Smooth muscle cell (in vitro differentiated cells): ENCODE measurements around the gene MARCHF3. TPM values are rescaled to one million over a fixed set of nuclear protein-coding genes. Genes with fewer than 3 reads are reported as not detected.

ENCODE experiments used
- DNase-seq: peaks from one replicate; lab custom pipeline; 2025; ENCODE audit not compliant: unreplicated experiment; lab: John Stamatoyannopoulos, UW
- H2AFZ ChIP-seq: fragments of 200-600 bp; sonication (generic); 2 replicates; pipeline ENCODE4 v1.6.0; 2016; ENCODE audit warnings: antibody characterized with exemption, low read depth, mild to moderate bottlenecking
- H3F3A ChIP-seq: fragments of 200-600 bp; sonication (generic); 2 replicates; pipeline ENCODE4 v1.6.0; 2017; ENCODE audit warnings: antibody characterized with exemption, low read depth
- H3K27ac ChIP-seq: fragments of 200-600 bp; sonication (generic); 2 replicates; pipeline ENCODE4 v1.5.1; 2016; ENCODE audit warnings: low read depth, mild to moderate bottlenecking
- H3K27me3 ChIP-seq: fragments of 200-600 bp; sonication (generic); 2 replicates; pipeline ENCODE4 v1.6.1; 2016; ENCODE audit warnings: low read depth, mild to moderate bottlenecking
- H3K36me3 ChIP-seq: fragments of 200-600 bp; sonication (generic); 2 replicates; pipeline ENCODE4 v1.5.1; 2016; ENCODE audit warnings: low read depth
- H3K4me1 ChIP-seq: fragments of 200-600 bp; sonication (generic); 2 replicates; pipeline ENCODE4 v1.5.1; 2016; ENCODE audit warnings: low read depth
- H3K4me2 ChIP-seq: fragments of 200-600 bp; sonication (generic); 2 replicates; pipeline ENCODE4 v1.6.0; 2016; ENCODE audit warnings: mild to moderate bottlenecking
- H3K4me3 ChIP-seq: fragments of 200-600 bp; sonication (generic); 2 replicates; pipeline ENCODE4 v1.5.1; 2016; ENCODE audit warnings: mild to moderate bottlenecking
- H3K79me2 ChIP-seq: fragments of 200-600 bp; sonication (generic); 2 replicates; pipeline ENCODE4 v1.6.0; 2016; ENCODE audit warnings: low read depth, mild to moderate bottlenecking
- H3K9ac ChIP-seq: fragments of 200-600 bp; sonication (generic); 2 replicates; pipeline ENCODE4 v1.6.0; 2016; ENCODE audit warnings: low read depth
- H3K9me3 ChIP-seq: fragments of 200-600 bp; sonication (generic); replicated peaks from 2 replicates; pipeline ENCODE4 v1.5.1; 2016; ENCODE audit warnings: low read depth
- H4K20me1 ChIP-seq: fragments of 200-600 bp; sonication (generic); 2 replicates; pipeline ENCODE4 v1.6.0; 2016; ENCODE audit warnings: low read depth
- CTCF ChIP-seq: fragments of 200-600 bp; sonication (generic); IDR thresholded peaks from 2 replicates; pipeline ENCODE4 v1.5.1; 2017; ENCODE audit warnings: borderline replicate concordance, mild to moderate bottlenecking, antibody characterized with exemption; ENCODE audit not compliant: insufficient read depth, poor library complexity, severe bottlenecking
- WGBS: methylation state at CpG from one replicate; pipeline ENCODE4 v1.1.7; 2016; ENCODE audit warnings: low lambda C conversion rate; 5-methylcytosine and 5-hydroxymethylcytosine counted together
- polyA plus RNA-seq: library from polyadenylated mRNA; unstranded; fragments of >200 nt; fragmentation: Nextera tagmentation; extraction: Ambion mirVana; gene quantifications from 2 replicates; pipeline ENCODE4 v1.2.1, GENCODE V29; 2016
- total RNA-seq: library from RNA; depleted of rRNA; stranded (reverse); fragments of >200 nt; gene quantifications from 2 replicates; pipeline ENCODE4 v1.2.3, GENCODE V29; 2014

MARCHF3 gene
- total and polyA plus RNA-seq, 2 experiments from 2014 or later = 17.8 to 30.8 TPM

GRCh38 chr5:126925482-126925881 is 104.9 kb downstream of the MARCHF3 start:
- H3K4me3 ChIP-seq = no peak overlapping the region
- no peak overlapping the region for H3K4me2 ChIP-seq
- no peaks in the 10 kb centered on the region for H3K4me1 ChIP-seq
- H3K27me3 ChIP-seq = no peaks in the 10 kb centered on the region
- no peaks in the 10 kb centered on the region for H3K79me2 ChIP-seq
- no peaks in the 10 kb centered on the region for H3K36me3 ChIP-seq
- WGBS = 83% methylated on average over 3 of the region's 3 CpGs
- no peak overlapping the region for H3K27ac ChIP-seq
- no peaks in the 10 kb centered on the region for H3K9me3 ChIP-seq
- H3F3A ChIP-seq = no peaks in the 10 kb centered on the region
- H4K20me1 ChIP-seq = no peaks in the 10 kb centered on the region
- no peak for TF ChIP-seq CTCF
- DNase-seq = no peak
- H2AFZ ChIP-seq = no peak overlapping the region
- no peak overlapping the region for H3K9ac ChIP-seq

GRCh38 chr5:126924331-126925033 is 105.9 kb downstream of the MARCHF3 start:
- Histone ChIP-seq H4K20me1 (no peaks in the 10 kb centered on the region), H3F3A (no peaks in the 10 kb centered on the region), H3K4me2 (no peak overlapping the region), H3K9me3 (no peaks in the 10 kb centered on the region), H3K9ac (no peak overlapping the region), H3K27me3 (no peaks in the 10 kb centered on the region), H3K4me3 (no peak overlapping the region), H3K79me2 (no peaks in the 10 kb centered on the region), H2AFZ (no peak overlapping the region), H3K27ac (no peak overlapping the region), H3K36me3 (no peaks in the 10 kb centered on the region), H3K4me1 (no peaks in the 10 kb centered on the region)
- WGBS = 94% methylated on average over 9 of the region's 9 CpGs
- TF ChIP-seq CTCF = no peak
- DNase-seq = no peak

GRCh38 chr5:126921241-126922091 is 108.9 kb downstream of the MARCHF3 start:
- Histone ChIP-seq H3K27ac (no peak overlapping the region), H4K20me1 (no peaks in the 10 kb centered on the region), H3K9ac (no peak overlapping the region), H3F3A (no peaks in the 10 kb centered on the region), H3K9me3 (no peaks in the 10 kb centered on the region), H2AFZ (no peak overlapping the region), H3K36me3 (no peaks in the 10 kb centered on the region), H3K4me2 (no peak overlapping the region), H3K4me3 (no peak overlapping the region), H3K4me1 (no peaks in the 10 kb centered on the region), H3K79me2 (no peaks in the 10 kb centered on the region), H3K27me3 (no peaks in the 10 kb centered on the region)
- no peak for DNase-seq
- WGBS = 80% methylated on average over 9 of the region's 9 CpGs
- TF ChIP-seq CTCF = no peak
